ENCODE data around the gene RERE. TPM values are rescaled to one million over a fixed set of nuclear protein-coding genes. Genes with fewer than 3 reads are reported as not detected.
"Not testable (repeated sequence)": the region's sequence is repeated elsewhere in the genome, so short reads cannot be mapped to it uniquely, and the experiment has no call there.

RERE gene
- total RNA-seq, 1 donor from 2014 or later: 252 TPM

DNA sequence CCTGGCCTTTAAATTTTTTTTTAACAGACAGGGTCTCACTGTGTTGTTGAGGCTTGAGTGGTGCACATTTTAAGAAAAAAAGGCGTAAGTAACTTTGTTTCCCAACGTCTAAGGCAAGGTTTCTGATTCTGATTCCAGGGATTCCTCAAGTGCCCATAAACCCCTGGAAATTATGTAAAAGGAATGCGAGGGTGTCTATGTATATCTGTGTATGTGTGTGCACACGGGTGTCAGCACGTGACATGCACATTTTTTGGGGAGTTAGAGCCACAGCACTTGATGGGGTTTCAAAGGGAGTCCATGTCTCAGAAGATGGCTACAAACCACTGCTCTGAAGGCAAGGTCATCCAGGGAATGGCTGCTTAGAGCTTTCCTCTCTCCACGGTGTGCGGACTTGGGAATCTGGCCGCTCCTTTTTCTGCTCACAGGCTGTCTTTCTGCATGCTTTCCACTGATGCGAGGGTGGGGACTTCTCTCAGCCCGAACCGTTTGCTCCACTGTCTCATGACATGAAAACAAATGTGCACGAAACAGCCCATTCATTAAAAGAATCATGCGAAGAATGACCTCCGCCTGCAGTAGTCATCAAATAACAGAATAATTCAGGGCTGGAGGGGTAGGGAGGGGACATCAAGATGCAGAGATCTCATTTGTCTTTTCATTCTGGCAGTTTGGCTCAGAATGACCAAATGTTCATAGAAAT, 18.7 kb upstream of the RERE start:
- peaks cover 2% of the 10 kb centered on the region for H3K27me3 Mint-ChIP-seq (ENCODE audit: unreplicated experiment)
- H3K4me1 Mint-ChIP-seq (ENCODE audit: low read depth, unreplicated experiment): peaks cover 6% of the 10 kb centered on the region
- no peaks in the 10 kb centered on the region for H3K36me3 Mint-ChIP-seq (ENCODE audit: unreplicated experiment)
- DNase-seq: no peak
- no peak overlapping the region for H3K27ac Mint-ChIP-seq (ENCODE audit: unreplicated experiment)
- peaks cover 6% of the 10 kb centered on the region for H3K9me3 Mint-ChIP-seq (ENCODE audit: unreplicated experiment)
- TF ChIP-seq, protein P1, sequence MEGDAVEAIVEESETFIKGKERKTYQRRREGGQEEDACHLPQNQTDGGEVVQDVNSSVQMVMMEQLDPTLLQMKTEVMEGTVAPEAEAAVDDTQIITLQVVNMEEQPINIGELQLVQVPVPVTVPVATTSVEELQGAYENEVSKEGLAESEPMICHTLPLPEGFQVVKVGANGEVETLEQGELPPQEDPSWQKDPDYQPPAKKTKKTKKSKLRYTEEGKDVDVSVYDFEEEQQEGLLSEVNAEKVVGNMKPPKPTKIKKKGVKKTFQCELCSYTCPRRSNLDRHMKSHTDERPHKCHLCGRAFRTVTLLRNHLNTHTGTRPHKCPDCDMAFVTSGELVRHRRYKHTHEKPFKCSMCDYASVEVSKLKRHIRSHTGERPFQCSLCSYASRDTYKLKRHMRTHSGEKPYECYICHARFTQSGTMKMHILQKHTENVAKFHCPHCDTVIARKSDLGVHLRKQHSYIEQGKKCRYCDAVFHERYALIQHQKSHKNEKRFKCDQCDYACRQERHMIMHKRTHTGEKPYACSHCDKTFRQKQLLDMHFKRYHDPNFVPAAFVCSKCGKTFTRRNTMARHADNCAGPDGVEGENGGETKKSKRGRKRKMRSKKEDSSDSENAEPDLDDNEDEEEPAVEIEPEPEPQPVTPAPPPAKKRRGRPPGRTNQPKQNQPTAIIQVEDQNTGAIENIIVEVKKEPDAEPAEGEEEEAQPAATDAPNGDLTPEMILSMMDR (IDR thresholded peaks at IDR 0.05; ENCODE audit: partially characterized antibody, unreplicated experiment): no peak
- H3K4me3 Mint-ChIP-seq (ENCODE audit: unreplicated experiment): no peak overlapping the region

DNA sequence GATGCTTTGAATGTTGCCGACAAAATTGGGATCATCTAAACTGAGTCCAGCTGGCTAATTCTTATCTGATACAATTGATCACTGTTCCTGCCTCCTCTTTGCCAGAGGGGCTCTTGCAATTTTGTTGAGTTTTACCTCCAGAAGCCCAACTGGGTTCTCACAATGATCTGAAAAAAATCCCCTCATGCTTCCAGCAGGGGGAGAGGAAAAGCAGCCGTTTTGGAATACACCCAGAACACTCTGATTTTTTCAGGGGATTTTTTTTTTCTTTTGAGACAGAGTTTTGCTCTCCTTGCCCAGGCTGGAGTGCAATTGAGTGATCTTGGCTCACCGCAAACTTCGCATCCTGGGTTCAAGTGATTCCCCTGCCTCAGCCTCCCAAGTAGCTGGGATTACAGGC, 13.9 kb upstream of the RERE start:
- Mint-ChIP-seq H3K27ac (ENCODE audit: unreplicated experiment) (no peak overlapping the region), H3K9me3 (ENCODE audit: unreplicated experiment) (peaks cover 2% of the 10 kb centered on the region), H3K36me3 (ENCODE audit: unreplicated experiment) (no peaks in the 10 kb centered on the region), H3K27me3 (ENCODE audit: unreplicated experiment) (peaks cover 2% of the 10 kb centered on the region), H3K4me1 (ENCODE audit: low read depth, unreplicated experiment) (no peaks in the 10 kb centered on the region), H3K4me3 (ENCODE audit: unreplicated experiment) (no peak overlapping the region)
- DNase-seq: no peak
- TF ChIP-seq, protein P1 (IDR thresholded peaks at IDR 0.05; ENCODE audit: partially characterized antibody, unreplicated experiment): peak; percentile 62

GRCh38 chr1:8830732-8831131, 13.3 kb upstream of the RERE start:
- H3K27ac Mint-ChIP-seq (ENCODE audit: unreplicated experiment); H3K4me1 Mint-ChIP-seq (ENCODE audit: low read depth, unreplicated experiment); H3K27me3 Mint-ChIP-seq (ENCODE audit: unreplicated experiment); DNase-seq; H3K9me3 Mint-ChIP-seq (ENCODE audit: unreplicated experiment); H3K4me3 Mint-ChIP-seq (ENCODE audit: unreplicated experiment); H3K36me3 Mint-ChIP-seq (ENCODE audit: unreplicated experiment): not testable (repeated sequence)

DNA sequence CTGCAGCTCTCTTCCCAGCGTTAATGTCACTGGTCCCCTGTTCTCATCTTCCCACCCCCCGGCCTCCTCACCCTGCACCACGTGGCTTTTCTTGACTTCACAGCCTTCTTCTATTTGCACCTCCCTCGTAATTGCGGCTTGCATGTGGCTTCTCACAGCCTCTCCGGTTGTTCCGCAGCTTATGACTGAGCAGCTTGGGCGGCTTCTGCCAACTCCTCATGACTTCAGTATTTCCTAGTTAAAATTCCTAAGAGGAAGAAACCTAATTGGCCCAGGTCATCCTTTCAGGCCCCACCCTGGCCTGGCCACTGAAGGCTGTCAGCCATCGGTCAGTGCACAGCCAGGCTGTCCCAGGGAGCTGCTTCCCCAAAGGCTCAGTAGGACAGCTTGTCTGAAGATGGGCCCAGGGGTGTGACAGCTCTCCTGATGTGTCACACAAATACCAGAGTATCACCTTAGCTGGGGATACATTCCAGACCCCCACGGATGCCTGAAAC, 8.6 kb upstream of the RERE start:
- no peaks in the 10 kb centered on the region for H3K36me3 Mint-ChIP-seq (ENCODE audit: unreplicated experiment)
- no peak for DNase-seq
- peaks cover 7% of the 10 kb centered on the region for H3K4me1 Mint-ChIP-seq (ENCODE audit: low read depth, unreplicated experiment)
- H3K9me3 Mint-ChIP-seq (ENCODE audit: unreplicated experiment): peaks cover 3% of the 10 kb centered on the region
- H3K4me3 Mint-ChIP-seq (ENCODE audit: unreplicated experiment): no peak overlapping the region
- no peak overlapping the region for H3K27ac Mint-ChIP-seq (ENCODE audit: unreplicated experiment)
- peaks cover 2% of the 10 kb centered on the region for H3K27me3 Mint-ChIP-seq (ENCODE audit: unreplicated experiment)
- TF ChIP-seq, protein P1 (IDR thresholded peaks at IDR 0.05; ENCODE audit: partially characterized antibody, unreplicated experiment): no peak

DNA sequence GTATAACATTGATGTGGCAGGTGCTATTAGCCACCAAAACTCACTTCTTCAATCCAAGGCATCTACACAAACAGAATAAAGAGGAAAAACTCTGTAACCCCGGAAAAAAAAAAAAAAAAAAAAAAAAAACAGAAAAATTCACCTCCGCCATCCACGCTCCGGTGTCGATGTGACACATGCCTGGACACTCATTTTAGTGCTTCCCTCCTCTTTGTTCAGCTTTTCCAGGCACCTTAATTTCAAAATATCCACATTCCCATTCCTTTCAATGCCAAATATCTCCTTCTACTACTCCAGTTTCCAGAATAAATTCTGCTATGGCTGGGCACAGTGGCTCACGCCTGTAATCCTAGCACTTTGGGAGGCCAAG, 5.8 kb upstream of the RERE start:
- Mint-ChIP-seq H3K9me3 (ENCODE audit: unreplicated experiment) (peaks cover 3% of the 10 kb centered on the region), H3K4me3 (ENCODE audit: unreplicated experiment) (peak overlapping the region; percentile 0), H3K36me3 (ENCODE audit: unreplicated experiment) (no peaks in the 10 kb centered on the region), H3K27ac (ENCODE audit: unreplicated experiment) (no peak overlapping the region), H3K4me1 (ENCODE audit: low read depth, unreplicated experiment) (peaks cover 9% of the 10 kb centered on the region), H3K27me3 (ENCODE audit: unreplicated experiment) (no peaks in the 10 kb centered on the region)
- TF ChIP-seq, protein P1 (IDR thresholded peaks at IDR 0.05; ENCODE audit: partially characterized antibody, unreplicated experiment): no peak
- DNase-seq: no peak

Measured in glutamatergic neuron (in vitro differentiated cells).